ENCODE data around the gene NCL.

GRCh38 chr2:231421051-231421580 lies 43.2 kb downstream of the NCL start:
- TF ChIP-seq, protein P1, sequence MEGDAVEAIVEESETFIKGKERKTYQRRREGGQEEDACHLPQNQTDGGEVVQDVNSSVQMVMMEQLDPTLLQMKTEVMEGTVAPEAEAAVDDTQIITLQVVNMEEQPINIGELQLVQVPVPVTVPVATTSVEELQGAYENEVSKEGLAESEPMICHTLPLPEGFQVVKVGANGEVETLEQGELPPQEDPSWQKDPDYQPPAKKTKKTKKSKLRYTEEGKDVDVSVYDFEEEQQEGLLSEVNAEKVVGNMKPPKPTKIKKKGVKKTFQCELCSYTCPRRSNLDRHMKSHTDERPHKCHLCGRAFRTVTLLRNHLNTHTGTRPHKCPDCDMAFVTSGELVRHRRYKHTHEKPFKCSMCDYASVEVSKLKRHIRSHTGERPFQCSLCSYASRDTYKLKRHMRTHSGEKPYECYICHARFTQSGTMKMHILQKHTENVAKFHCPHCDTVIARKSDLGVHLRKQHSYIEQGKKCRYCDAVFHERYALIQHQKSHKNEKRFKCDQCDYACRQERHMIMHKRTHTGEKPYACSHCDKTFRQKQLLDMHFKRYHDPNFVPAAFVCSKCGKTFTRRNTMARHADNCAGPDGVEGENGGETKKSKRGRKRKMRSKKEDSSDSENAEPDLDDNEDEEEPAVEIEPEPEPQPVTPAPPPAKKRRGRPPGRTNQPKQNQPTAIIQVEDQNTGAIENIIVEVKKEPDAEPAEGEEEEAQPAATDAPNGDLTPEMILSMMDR (IDR thresholded peaks at IDR 0.05), result no peak
- no peak for TF ChIP-seq ZFX (IDR thresholded peaks at IDR 0.05; ENCODE audit: borderline replicate concordance)
